ENCODE measurements around the gene ARHGEF39.

- TF ChIP-seq GATA2 (IDR thresholded peaks at IDR 0.05; ENCODE audit: low read depth, low read length) (no peak), GATA3 (IDR thresholded peaks at IDR 0.05; ENCODE audit: low read depth, low read length) (no peak)
Observed at GRCh38 chr9:35697486-35697885, 32.5 kb upstream of the ARHGEF39 start.

All from SH-SY5Y (cell line).